IMR-90 (cell line): ENCODE results near the gene RSF1. TPM values are rescaled to one million over a fixed set of nuclear protein-coding genes. Genes with fewer than 3 reads are reported as not detected.

ENCODE experiments used
- ATAC-seq: fragments of 200-7000 bp; cut with Tn5 transposase; 2 replicates; pipeline ENCODE4 v1.9.1; 2020; ENCODE audit warnings: low read depth, mild to moderate bottlenecking, moderate library complexity
- BruUV-seq: library from RNA; stranded (reverse); fragments of 400-500 nt; replicated peaks from 2 replicates; lab custom pipeline; 2021; lab: Mats Ljungman, UMichigan
- CTCF ChIA-PET: fragments of 300-600 bp; formaldehyde crosslinking; extraction: SDS; loops from one replicate; lab custom pipeline; 2021; ENCODE audit warnings: antibody characterized with exemption; lab: Yijun Ruan, JAX
- POLR2A ChIA-PET: fragments of 300-600 bp; sonication (Branson Sonifier 250); formaldehyde crosslinking; loops from one replicate; lab custom pipeline; 2022; ENCODE audit warnings: antibody characterized with exemption; ENCODE audit not compliant: unreplicated experiment; lab: Charles Lee
- DNase-seq: peaks from one replicate; pipeline ENCODE4 v3.0.0; 2013
- H2AFZ ChIP-seq: replicated peaks from 2 replicates; pipeline ENCODE3; 2013; ENCODE audit warnings: low read length, mild to moderate bottlenecking; ENCODE audit not compliant: poor library complexity
- H2AK5ac ChIP-seq: 2 replicates; pipeline ENCODE4 v1.6.1; 2013; ENCODE audit warnings: low read depth, low read length, inconsistent platforms
- H2AK9ac ChIP-seq: replicated peaks from 2 replicates; pipeline ENCODE3; 2013; ENCODE audit warnings: mild to moderate bottlenecking, low read depth, low read length, moderate library complexity; ENCODE audit not compliant: poor library complexity
- H2BK120ac ChIP-seq: 2 replicates; pipeline ENCODE4 v1.6.1; 2013; ENCODE audit warnings: low read depth, low read length, inconsistent platforms
- H2BK15ac ChIP-seq: 3 replicates; pipeline ENCODE4 v1.6.1; 2013; ENCODE audit warnings: low read depth, low read length, inconsistent platforms
- H2BK20ac ChIP-seq: 2 replicates; pipeline ENCODE4 v1.6.1; 2013; ENCODE audit warnings: low read depth, mild to moderate bottlenecking, inconsistent platforms, low read length, moderate library complexity
- H2BK5ac ChIP-seq: 2 replicates; pipeline ENCODE4 v1.6.1; 2013; ENCODE audit warnings: mild to moderate bottlenecking, low read depth, low read length, inconsistent platforms; ENCODE audit not compliant: poor library complexity, severe bottlenecking
- H3K14ac ChIP-seq: replicated peaks from 2 replicates; pipeline ENCODE4 v1.6.1; 2013; ENCODE audit warnings: low read depth, low read length, inconsistent platforms
- H3K18ac ChIP-seq: 2 replicates; pipeline ENCODE4 v1.6.1; 2013; ENCODE audit warnings: low read depth, low read length, control low read depth
- H3K23ac ChIP-seq: 2 replicates; pipeline ENCODE4 v1.6.1; 2013; ENCODE audit warnings: low read depth, low read length, inconsistent platforms
- H3K27ac ChIP-seq: 2 replicates; pipeline ENCODE4 v1.5.1; 2013; ENCODE audit warnings: mild to moderate bottlenecking, control low read depth, low read length; ENCODE audit not compliant: insufficient read depth
- H3K27me3 ChIP-seq: 2 replicates; pipeline ENCODE4 v1.6.1; 2013; ENCODE audit warnings: low read length; ENCODE audit not compliant: control insufficient read depth, insufficient read depth
- H3K36me3 ChIP-seq: 2 replicates; pipeline ENCODE4 v1.6.1; 2013; ENCODE audit warnings: low read length, mixed read lengths; ENCODE audit not compliant: control insufficient read depth, insufficient read depth
- H3K4ac ChIP-seq: 2 replicates; pipeline ENCODE4 v1.6.1; 2013; ENCODE audit warnings: low read depth, low read length, inconsistent platforms
- H3K4me1 ChIP-seq: 2 replicates; pipeline ENCODE4 v1.6.1; 2013; ENCODE audit warnings: low read length, mixed read lengths; ENCODE audit not compliant: control insufficient read depth, insufficient read depth
- H3K4me2 ChIP-seq: 2 replicates; pipeline ENCODE4 v1.6.1; 2013; ENCODE audit warnings: low read depth, mild to moderate bottlenecking, control low read depth, low read length, moderate library complexity
- H3K4me3 ChIP-seq: 2 replicates; pipeline ENCODE4 v1.5.1; 2013; ENCODE audit warnings: low read depth, mild to moderate bottlenecking, control low read depth, low read length, moderate library complexity; ENCODE audit not compliant: insufficient read depth
- H3K56ac ChIP-seq: 2 replicates; pipeline ENCODE4 v1.6.1; 2013; ENCODE audit warnings: low read length, inconsistent platforms; ENCODE audit not compliant: insufficient read depth; ENCODE audit errors: extremely low read depth
- H3K79me1 ChIP-seq, 2 experiments: 2 replicates each; pipeline ENCODE4 v1.6.1; 2013; ENCODE audit warnings: low read length in 2 of 2, inconsistent platforms in 1 of 2, low read depth in 1 of 2
- H3K9ac ChIP-seq: 2 replicates; pipeline ENCODE4 v1.6.1; 2013; ENCODE audit warnings: low read depth, low read length, control low read depth
- H3K9me1 ChIP-seq: 2 replicates; pipeline ENCODE4 v1.6.1; 2013; ENCODE audit warnings: low read length, inconsistent platforms; ENCODE audit not compliant: insufficient read depth
- H3K9me3 ChIP-seq: 2 replicates; pipeline ENCODE4 v1.6.1; 2013; ENCODE audit warnings: low read length; ENCODE audit not compliant: control insufficient read depth, insufficient read depth
- H4K20me1 ChIP-seq: 2 replicates; pipeline ENCODE4 v1.6.1; 2013; ENCODE audit warnings: low read length, inconsistent platforms; ENCODE audit not compliant: insufficient read depth
- H4K5ac ChIP-seq: 2 replicates; pipeline ENCODE4 v1.6.1; 2013; ENCODE audit warnings: mild to moderate bottlenecking, low read depth, low read length, control low read depth
- H4K8ac ChIP-seq, 2 experiments: 2 replicates each; pipeline ENCODE4 v1.6.1; 2013; ENCODE audit warnings: low read depth in 2 of 2, low read length in 2 of 2, control low read depth in 1 of 2, inconsistent platforms in 1 of 2
- H4K91ac ChIP-seq: 2 replicates; pipeline ENCODE4 v1.6.1; 2013; ENCODE audit warnings: low read depth, low read length, inconsistent platforms; ENCODE audit not compliant: insufficient read depth
- NFE2L2 ChIP-seq: fragments of 150-350 bp; IDR thresholded peaks from 2 replicates; pipeline ENCODE4 v1.6.1; 2016; ENCODE audit warnings: low read depth, mild to moderate bottlenecking, low read length
- RAD21 ChIP-seq: IDR thresholded peaks from 2 replicates; pipeline ENCODE4 v1.6.1; 2012; ENCODE audit warnings: low read length, improper control_type of control experiment
- RCOR1 ChIP-seq: IDR thresholded peaks from 2 replicates; pipeline ENCODE4 v1.6.1; 2012; ENCODE audit warnings: mild to moderate bottlenecking, low read length, improper control_type of control experiment; ENCODE audit not compliant: insufficient replicate concordance
- SMC3 ChIP-seq: fragments of 150-350 bp; IDR thresholded peaks from 2 replicates; pipeline ENCODE4 v1.6.1; 2016; ENCODE audit warnings: low read depth, mild to moderate bottlenecking, antibody characterized with exemption, low read length, moderate library complexity
- WGBS, 2 experiments: methylation state at CpG; one replicate each; pipeline versions ENCODE4 v1.1.5 to v1.1.7; 2013; ENCODE audit warnings: missing lambda C conversion rate in 2 of 2; ENCODE audit not compliant: insufficient read length in 1 of 2; ENCODE audit errors: extremely low coverage in 2 of 2; 5-methylcytosine and 5-hydroxymethylcytosine counted together
- dilution Hi-C: fragments of 300-500 bp; cut with HindIII; formaldehyde crosslinking; loops from one replicate; pipeline ENCODE4 v1.14.3; 2018; ENCODE audit warnings: low sequenced_read_pairs; ENCODE audit not compliant: unreplicated experiment
- in situ Hi-C: fragments of 300-500 bp; cut with MboI; formaldehyde crosslinking; loops from 3 replicates; pipeline ENCODE4 v1.14.3; 2019; ENCODE audit warnings: low sequenced_read_pairs, inconsistent platforms, mixed read lengths
- intact Hi-C: fragments of 100-400 bp; cut with micrococcal nuclease; formaldehyde crosslinking; loops from 2 replicates; pipeline ENCODE4 v1.10.0; 2022
- polyA plus RNA-seq, 3 experiments: library from polyadenylated mRNA; depleted of rRNA; stranded (reverse); fragments of >200 nt; gene quantifications; 2 replicates each; pipeline ENCODE4 v1.2.3, GENCODE V29; 2012; ENCODE audit warnings: low replicate concordance in 1 of 3
- total RNA-seq: library from RNA; depleted of rRNA; stranded (reverse); fragments of >200 nt; gene quantifications from 2 replicates; pipeline ENCODE4 v1.2.3, GENCODE V29; 2012
- TF ChIP-seq, protein P1 (sequence below): conservative IDR thresholded peaks from 2 replicates; pipeline ENCODE4 v1.5.1; 2012; ENCODE audit warnings: mild to moderate bottlenecking, low read depth, low read length, improper control_type of control experiment

Gene RSF1
- total and polyA plus RNA-seq, 2 of the 4 experiments (the other 2 are of a cell fraction) = 13.9 to 18.5 TPM

DNA sequence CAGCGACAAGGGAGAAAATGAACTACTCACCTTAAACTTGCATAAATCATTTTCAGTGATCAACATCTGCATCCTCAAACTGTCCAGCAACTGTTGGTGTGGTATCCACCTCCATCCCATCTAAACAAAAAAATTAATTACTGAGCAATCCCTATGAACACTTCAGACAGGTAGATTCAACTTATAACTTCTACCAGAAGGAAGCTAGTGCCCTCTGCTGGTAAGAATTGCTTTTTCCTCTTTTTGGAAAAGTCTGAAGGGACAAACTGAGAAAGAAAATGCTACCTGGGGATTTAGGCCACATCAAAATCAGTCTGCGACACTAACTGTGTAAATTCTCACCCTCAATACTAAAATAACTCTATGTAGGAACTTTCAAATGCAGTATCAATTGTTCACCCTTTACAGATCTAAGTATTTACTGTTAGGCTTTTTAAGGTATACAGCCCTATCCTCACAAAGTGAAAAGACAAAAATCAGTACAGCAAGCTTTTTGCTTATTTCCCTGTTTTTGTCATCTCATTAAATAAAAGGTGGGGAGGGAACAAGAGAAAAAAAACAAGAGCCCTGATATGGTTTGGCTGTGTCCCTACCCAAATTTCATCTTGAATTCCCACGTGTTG is 200.8 kb downstream of the RSF1 start:
- TF ChIP-seq SMC3 (peak; percentile 69), RAD21 (peak; percentile 75), NFE2L2 (no peak), RCOR1 (no peak)
- TF ChIP-seq, protein P1, sequence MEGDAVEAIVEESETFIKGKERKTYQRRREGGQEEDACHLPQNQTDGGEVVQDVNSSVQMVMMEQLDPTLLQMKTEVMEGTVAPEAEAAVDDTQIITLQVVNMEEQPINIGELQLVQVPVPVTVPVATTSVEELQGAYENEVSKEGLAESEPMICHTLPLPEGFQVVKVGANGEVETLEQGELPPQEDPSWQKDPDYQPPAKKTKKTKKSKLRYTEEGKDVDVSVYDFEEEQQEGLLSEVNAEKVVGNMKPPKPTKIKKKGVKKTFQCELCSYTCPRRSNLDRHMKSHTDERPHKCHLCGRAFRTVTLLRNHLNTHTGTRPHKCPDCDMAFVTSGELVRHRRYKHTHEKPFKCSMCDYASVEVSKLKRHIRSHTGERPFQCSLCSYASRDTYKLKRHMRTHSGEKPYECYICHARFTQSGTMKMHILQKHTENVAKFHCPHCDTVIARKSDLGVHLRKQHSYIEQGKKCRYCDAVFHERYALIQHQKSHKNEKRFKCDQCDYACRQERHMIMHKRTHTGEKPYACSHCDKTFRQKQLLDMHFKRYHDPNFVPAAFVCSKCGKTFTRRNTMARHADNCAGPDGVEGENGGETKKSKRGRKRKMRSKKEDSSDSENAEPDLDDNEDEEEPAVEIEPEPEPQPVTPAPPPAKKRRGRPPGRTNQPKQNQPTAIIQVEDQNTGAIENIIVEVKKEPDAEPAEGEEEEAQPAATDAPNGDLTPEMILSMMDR = peak; percentile 75
- intact Hi-C loops = loop anchor here (1.0 to 10.0 kb wide), 4 partner anchors 57 to 575 kb away; no protein-coding TSS in a partner anchor
- Histone ChIP-seq H3K36me3 (peaks cover 21% of the 10 kb centered on the region), H2BK120ac (no peak overlapping the region), H4K91ac (no peak overlapping the region), H3K27me3 (no peaks in the 10 kb centered on the region), H3K4ac (no peak overlapping the region), H3K4me3 (no peak overlapping the region), H4K20me1 (no peaks in the 10 kb centered on the region), H3K56ac (no peak overlapping the region), H4K8ac (no peak overlapping the region), H3K9ac (no peak overlapping the region), H3K9me1 (peaks cover 3% of the 10 kb centered on the region; the same call in 1 of the 2 replicates), H2AK5ac (no peak overlapping the region), H2BK5ac (no peak overlapping the region), H3K9me3 (no peaks in the 10 kb centered on the region), H2AK9ac (no peak overlapping the region), H2BK15ac (no peak overlapping the region), H3K23ac (no peak overlapping the region), H3K18ac (no peak overlapping the region), H3K4me1 (peaks cover 5% of the 10 kb centered on the region), H2AFZ (no peak overlapping the region), H3K14ac (no peak overlapping the region), H3K4me2 (no peak overlapping the region), H3K27ac (no peak overlapping the region), H4K5ac (no peak overlapping the region), H3K79me1 (peaks cover 5 to 10% of the 10 kb centered on the region in 2 experiments; a peak in 2 of 4 replicates), H2BK20ac (no peak overlapping the region)
- in situ Hi-C loops = no loop called here
- ATAC-seq (no peak; the same call in 1 of the 2 replicates), DNase-seq (peak; percentile 54)
- ChIA-PET CTCF (interaction anchor here (1.0 to 1.5 kb wide), 6 partner anchors 11 to 171 kb away, joined by 3 to 5 read pairs (median 3); no protein-coding TSS in a partner anchor), POLR2A (no interaction called here)
- WGBS, 2 experiments = no CpG with 5 or more reads among the region's 3 CpGs
- no TSS peak for BruUV-seq
- dilution Hi-C loops = no loop called here
